Measurements from ENCODE around the gene DCAF15. TPM values are rescaled to one million over a fixed set of nuclear protein-coding genes. Genes with fewer than 3 reads are reported as not detected.
"Not testable (repeated sequence)": the region's sequence is repeated elsewhere in the genome, so short reads cannot be mapped to it uniquely, and the experiment has no call there.

The DCAF15 gene
- total RNA-seq, 1 experiment from 2014 or later: 39.1 TPM

DNA sequence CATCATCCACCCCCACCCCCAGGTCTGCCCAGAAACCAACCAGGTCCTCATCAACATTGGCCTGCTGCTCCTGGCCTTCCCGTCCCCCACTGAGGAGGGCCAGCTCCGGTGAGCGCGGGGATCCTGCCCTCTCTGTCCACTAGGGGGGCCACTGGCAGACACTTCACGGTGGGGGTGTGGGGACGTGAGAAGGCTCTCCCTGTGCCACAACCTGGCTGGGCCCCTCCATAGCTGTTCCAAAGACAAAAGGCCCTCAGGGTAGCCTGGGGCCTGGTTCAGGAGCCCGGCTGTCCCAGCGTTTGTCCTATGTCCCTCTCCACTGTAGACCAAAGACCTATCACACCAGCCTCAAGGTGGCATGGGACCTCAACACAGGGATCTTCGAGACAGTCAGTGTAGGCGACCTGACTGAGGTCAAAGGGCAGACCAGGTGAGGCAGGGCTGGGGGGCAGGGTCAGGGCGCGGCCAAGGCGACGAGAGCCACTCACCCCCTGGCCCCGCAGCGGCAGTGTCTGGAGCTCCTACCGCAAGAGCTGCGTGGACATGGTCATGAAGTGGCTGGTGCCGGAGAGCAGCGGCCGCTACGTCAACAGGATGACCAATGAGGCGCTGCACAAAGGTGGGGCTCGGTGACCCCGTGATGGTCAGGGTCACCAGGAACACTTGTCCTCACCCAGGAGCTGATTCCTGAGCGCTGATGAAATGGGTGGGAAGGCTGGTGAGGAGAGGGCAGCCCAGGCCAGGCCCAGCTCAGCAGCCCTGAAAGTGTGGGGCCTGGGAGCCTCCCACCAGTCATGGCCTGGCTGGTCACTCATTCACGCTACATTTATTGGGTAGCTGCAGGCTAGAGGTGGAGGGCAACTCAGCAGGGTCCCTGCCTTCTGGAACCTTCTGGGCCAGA lies 7.9 kb downstream of the DCAF15 start:
- no peaks in the 10 kb centered on the region for H3K9me3 ChIP-seq (replicated peaks)
- peak in 1 of 2 experiments; percentile 21 for DNase-seq
- no peak overlapping the region for H3K4me3 ChIP-seq
- no peak overlapping the region for H3K27ac ChIP-seq
- H3K27me3 ChIP-seq: no peaks in the 10 kb centered on the region
- H3K4me1 ChIP-seq: no peaks in the 10 kb centered on the region
- H3K36me3 ChIP-seq: peaks cover 64% of the 10 kb centered on the region

DNA sequence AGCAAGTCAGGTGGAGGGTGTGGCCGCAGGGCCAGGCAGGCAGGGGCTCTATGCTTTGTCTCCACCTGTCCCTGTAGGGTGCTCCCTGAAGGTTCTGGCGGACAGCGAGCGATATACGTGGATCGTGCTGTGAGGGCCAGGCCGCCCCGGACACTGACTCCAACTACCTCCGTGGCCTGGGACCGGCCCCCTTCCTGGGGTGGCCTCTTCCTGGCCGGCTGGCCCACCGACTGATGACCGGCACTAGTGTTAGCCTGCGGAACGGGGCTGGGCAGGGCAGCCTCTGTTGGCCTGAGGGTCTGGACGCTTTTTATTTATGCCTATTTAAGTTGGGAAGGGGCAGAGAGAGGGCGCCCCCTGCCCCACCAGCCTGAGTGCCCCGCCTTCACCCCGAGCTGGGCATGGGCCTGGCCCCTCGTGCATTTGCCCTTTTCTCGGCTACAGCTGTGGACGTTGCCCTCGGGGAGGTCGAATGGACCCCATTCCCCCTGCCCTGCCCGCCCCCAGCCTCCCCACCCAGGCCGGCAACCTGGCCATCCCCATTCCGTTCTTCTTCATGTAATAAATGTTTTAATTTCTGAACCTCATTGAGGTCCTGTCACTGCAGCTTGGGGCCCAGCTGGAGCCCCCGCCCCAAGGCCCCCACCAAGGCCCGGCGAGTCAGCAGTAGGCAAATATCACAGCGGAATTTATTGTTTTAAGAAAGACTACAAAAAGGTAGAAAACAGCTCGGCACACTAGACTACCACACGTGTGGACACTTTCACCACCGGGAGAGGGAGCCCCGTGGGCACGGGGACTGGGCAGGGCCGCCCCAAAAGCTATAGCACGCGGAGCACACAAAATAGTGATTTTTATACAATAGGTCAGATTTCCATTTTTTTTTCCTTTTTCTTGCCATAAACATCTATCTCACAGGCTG lies 8.8 kb downstream of the DCAF15 start:
- no peaks in the 10 kb centered on the region for H3K4me1 ChIP-seq
- H3K9me3 ChIP-seq (replicated peaks): no peaks in the 10 kb centered on the region
- no peak for DNase-seq
- no peak overlapping the region for H3K4me3 ChIP-seq
- peaks cover 55% of the 10 kb centered on the region for H3K36me3 ChIP-seq
- H3K27ac ChIP-seq: no peak overlapping the region
- H3K27me3 ChIP-seq: no peaks in the 10 kb centered on the region

- no peak overlapping the region for H3K27ac ChIP-seq
- H3K4me1 ChIP-seq: no peaks in the 10 kb centered on the region
- H3K9me3 ChIP-seq (replicated peaks): no peaks in the 10 kb centered on the region
- peak in 1 of 2 experiments; percentile 6 for DNase-seq
- H3K27me3 ChIP-seq: no peaks in the 10 kb centered on the region
- peaks cover 46% of the 10 kb centered on the region for H3K36me3 ChIP-seq
- H3K4me3 ChIP-seq: no peak overlapping the region
Observed at GRCh38 chr19:13961826-13962698, 9.8 kb downstream of the DCAF15 start.

DNA sequence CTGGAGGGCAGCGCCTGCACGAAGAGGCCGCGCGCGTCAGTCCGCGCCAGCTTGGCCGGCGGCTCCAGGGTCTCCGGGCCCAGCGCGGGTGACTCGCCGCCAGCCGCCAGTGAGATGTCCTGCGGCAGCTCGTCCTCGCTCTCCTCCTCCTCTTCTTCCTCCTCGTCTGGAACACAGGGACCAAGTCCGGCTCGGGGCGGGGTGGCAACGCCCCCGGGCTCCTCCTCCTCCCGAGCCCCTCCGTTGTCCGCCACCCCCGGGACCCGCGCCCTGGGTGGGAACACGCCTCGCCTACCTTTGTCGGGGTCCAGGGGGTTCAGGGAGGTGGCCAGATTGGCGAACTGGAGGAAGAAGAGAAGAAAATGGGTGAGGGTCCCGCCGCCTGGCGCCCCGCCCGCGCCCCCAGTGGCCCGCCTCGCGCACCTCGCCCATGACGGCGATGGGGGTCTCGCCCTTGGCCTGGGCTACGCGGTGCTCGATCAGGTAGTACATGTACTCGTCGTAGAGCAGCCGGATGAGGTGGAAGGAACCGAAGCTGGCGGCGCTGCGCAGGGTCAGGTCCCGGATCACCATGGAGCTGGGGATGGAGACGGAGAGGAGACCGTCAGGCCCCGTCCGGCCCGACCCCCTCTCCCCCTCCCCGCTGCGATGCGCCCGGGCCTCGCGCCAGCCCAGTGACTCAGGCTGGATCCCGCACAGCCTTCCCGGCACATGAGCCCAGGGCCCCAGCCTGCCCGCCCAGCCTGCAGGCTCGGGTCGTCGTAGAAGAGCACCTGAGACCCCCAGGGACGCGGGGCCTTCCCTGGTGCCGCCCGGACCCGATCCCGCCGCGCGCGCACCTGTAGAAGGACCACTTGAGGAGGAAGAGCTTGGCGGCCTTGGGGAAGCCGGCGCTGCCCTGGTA lies 10.6 kb downstream of the DCAF15 start:
- H3K27me3 ChIP-seq: no peaks in the 10 kb centered on the region
- H3K36me3 ChIP-seq: peaks cover 46% of the 10 kb centered on the region
- no peaks in the 10 kb centered on the region for H3K4me1 ChIP-seq
- no peaks in the 10 kb centered on the region for H3K9me3 ChIP-seq (replicated peaks)
- peak in 1 of 2 experiments; percentile 4 for DNase-seq
- H3K27ac ChIP-seq: no peak overlapping the region
- no peak overlapping the region for H3K4me3 ChIP-seq

DNA sequence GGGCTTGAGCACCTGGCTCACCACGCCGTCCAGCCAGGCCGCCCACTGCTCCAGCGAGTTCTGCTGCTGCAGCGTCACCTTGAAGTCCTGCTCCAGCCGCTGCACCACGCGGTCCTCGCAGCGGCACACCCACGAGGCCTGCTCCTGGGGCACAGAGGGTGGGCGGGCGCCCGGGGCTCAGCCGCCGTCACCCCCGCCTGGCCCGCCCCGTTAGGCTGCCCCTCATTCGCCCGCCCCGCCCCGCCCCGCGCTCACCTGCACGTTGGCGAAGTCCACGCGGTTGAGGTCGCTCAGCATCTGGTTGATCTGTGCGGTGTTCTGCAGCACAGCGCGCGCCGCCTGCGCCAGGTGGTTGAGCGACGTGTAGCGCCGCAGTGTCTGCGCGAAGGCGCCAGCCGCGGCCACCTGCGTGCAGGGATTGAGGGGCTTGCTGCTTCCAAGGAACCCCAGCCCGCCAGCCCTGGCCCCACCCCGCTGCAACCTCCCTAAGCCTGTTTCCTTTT lies 11.3 kb downstream of the DCAF15 start:
- DNase-seq: no peak
- Histone ChIP-seq H3K36me3 (peaks cover 40% of the 10 kb centered on the region), H3K27me3 (no peaks in the 10 kb centered on the region), H3K9me3 (replicated peaks) (no peaks in the 10 kb centered on the region), H3K27ac (no peak overlapping the region), H3K4me1 (no peaks in the 10 kb centered on the region), H3K4me3 (no peak overlapping the region)

- Histone ChIP-seq H3K27ac (no peak overlapping the region), H3K4me1 (no peaks in the 10 kb centered on the region), H3K36me3 (peaks cover 31% of the 10 kb centered on the region), H3K9me3 (replicated peaks) (no peaks in the 10 kb centered on the region), H3K27me3 (no peaks in the 10 kb centered on the region), H3K4me3 (no peak overlapping the region)
- no peak for DNase-seq
Observed at GRCh38 chr19:13964776-13965175, 12.5 kb downstream of the DCAF15 start.

- no peaks in the 10 kb centered on the region for H3K27me3 ChIP-seq
- DNase-seq: no peak
- H3K36me3 ChIP-seq: peaks cover 26% of the 10 kb centered on the region
- H3K9me3 ChIP-seq (replicated peaks): no peaks in the 10 kb centered on the region
- no peak overlapping the region for H3K27ac ChIP-seq
- no peak overlapping the region for H3K4me3 ChIP-seq
- H3K4me1 ChIP-seq: no peaks in the 10 kb centered on the region
Observed at GRCh38 chr19:13965377-13965896, 13.1 kb downstream of the DCAF15 start.

DNA sequence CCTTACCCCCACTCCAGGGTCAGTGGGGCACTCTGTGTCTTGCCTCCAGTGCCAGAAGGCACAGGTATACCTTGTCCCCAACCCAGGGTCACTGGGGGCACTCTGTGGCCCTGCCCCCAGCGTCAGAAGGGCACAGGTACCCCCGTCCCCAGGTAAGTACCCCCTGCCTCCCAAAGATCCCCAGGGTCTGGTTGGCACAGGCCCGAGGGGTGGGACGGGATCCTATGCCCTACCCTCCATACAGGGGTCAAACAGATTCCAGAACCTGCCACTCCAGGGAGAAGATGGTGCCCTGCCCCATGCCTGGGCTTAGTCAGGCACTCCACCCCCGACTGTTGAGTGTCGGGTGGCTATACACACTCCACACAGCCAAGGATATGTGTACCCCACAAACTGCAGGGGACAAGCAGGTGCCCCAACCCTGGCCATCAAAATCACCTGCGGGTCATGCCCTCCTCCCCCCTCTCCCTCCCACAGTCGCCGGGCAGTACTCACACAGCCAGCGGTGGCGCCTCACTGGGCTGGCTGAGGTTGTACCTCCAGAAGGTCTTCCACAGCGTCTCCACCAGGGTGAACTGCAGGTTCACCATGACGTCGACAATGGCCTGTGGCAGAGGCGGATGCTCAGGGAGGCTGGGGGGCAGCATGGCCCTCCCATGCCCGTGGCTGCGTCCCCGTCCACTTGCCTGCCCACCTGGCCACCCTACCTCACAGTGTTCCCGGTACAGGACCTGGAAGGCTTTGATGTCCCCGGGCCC lies 13.8 kb downstream of the DCAF15 start:
- Histone ChIP-seq H3K36me3 (peaks cover 21% of the 10 kb centered on the region), H3K4me3 (no peak overlapping the region), H3K4me1 (no peaks in the 10 kb centered on the region), H3K27me3 (no peaks in the 10 kb centered on the region), H3K9me3 (replicated peaks) (no peaks in the 10 kb centered on the region), H3K27ac (no peak overlapping the region)
- DNase-seq: peak in 1 of 2 experiments; percentile 6

DNA sequence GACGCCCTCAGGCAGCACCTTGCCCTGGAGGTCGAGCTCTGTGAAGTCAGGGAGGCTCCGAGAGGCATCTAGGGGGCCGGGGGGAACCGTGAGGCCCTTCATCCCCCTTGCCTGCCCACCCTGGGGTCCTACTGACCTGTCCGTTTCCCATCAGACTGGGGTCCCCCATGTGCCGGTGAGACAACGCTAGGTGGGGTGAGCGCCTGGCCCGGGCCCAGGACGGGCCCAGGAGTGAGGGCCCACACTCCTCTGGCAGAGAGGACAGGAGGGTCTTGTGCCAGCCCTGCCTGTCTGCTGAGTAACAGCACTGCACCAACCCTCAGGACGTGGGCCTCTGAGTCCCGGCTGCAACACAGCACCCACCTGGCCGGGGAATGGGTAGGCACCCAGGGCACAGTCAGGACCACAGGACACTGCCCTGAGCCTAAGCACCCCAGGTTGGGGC lies 14.4 kb downstream of the DCAF15 start:
- DNase-seq: peak in 1 of 2 experiments; percentile 4
- Histone ChIP-seq H3K36me3 (peaks cover 17% of the 10 kb centered on the region), H3K4me1 (no peaks in the 10 kb centered on the region), H3K27me3 (no peaks in the 10 kb centered on the region), H3K9me3 (replicated peaks) (no peaks in the 10 kb centered on the region), H3K27ac (no peak overlapping the region), H3K4me3 (no peak overlapping the region)

GRCh38 chr19:13967206-13967605 lies 14.9 kb downstream of the DCAF15 start:
- H3K36me3 ChIP-seq: peaks cover 14% of the 10 kb centered on the region
- not testable (repeated sequence) for H3K27ac ChIP-seq; H3K27me3 ChIP-seq; H3K9me3 ChIP-seq (replicated peaks); H3K4me1 ChIP-seq; H3K4me3 ChIP-seq; DNase-seq

- Histone ChIP-seq H3K4me3 (no peak overlapping the region), H3K27me3 (no peaks in the 10 kb centered on the region), H3K9me3 (replicated peaks) (no peaks in the 10 kb centered on the region), H3K4me1 (no peaks in the 10 kb centered on the region), H3K36me3 (peaks cover 16% of the 10 kb centered on the region), H3K27ac (no peak overlapping the region)
- DNase-seq: no peak
Observed at GRCh38 chr19:13968383-13968935, 16.1 kb downstream of the DCAF15 start.

GRCh38 chr19:13968999-13969398 lies 16.7 kb downstream of the DCAF15 start:
- H3K4me1 ChIP-seq: no peaks in the 10 kb centered on the region
- DNase-seq: no peak
- no peak overlapping the region for H3K27ac ChIP-seq
- H3K27me3 ChIP-seq: no peaks in the 10 kb centered on the region
- no peak overlapping the region for H3K4me3 ChIP-seq
- H3K36me3 ChIP-seq: peaks cover 16% of the 10 kb centered on the region
- H3K9me3 ChIP-seq (replicated peaks): no peaks in the 10 kb centered on the region

Data from SJCRH30 (cell line).